ENCODE results near the gene ENGASE. TPM values are rescaled to one million over a fixed set of nuclear protein-coding genes. Genes with fewer than 3 reads are reported as not detected.
"Not testable (repeated sequence)": the region's sequence is repeated elsewhere in the genome, so short reads cannot be mapped to it uniquely, and the experiment has no call there.

ENGASE gene, protein sequence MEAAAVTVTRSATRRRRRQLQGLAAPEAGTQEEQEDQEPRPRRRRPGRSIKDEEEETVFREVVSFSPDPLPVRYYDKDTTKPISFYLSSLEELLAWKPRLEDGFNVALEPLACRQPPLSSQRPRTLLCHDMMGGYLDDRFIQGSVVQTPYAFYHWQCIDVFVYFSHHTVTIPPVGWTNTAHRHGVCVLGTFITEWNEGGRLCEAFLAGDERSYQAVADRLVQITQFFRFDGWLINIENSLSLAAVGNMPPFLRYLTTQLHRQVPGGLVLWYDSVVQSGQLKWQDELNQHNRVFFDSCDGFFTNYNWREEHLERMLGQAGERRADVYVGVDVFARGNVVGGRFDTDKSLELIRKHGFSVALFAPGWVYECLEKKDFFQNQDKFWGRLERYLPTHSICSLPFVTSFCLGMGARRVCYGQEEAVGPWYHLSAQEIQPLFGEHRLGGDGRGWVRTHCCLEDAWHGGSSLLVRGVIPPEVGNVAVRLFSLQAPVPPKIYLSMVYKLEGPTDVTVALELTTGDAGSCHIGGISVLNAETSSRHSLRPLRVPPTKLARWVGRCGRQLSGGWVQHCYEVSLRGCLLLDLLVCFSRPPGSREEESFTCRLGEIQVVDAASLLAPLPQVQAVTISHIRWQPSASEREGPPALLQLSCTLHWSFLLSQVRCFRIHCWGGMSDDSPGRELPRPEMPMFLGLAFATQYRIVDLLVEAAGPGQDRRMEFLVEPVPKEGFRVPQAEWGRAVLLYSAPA
- polyA plus RNA-seq, result 1 to 10 TPM; 1.9 to 6.6 (median 1.9) TPM

DNA sequence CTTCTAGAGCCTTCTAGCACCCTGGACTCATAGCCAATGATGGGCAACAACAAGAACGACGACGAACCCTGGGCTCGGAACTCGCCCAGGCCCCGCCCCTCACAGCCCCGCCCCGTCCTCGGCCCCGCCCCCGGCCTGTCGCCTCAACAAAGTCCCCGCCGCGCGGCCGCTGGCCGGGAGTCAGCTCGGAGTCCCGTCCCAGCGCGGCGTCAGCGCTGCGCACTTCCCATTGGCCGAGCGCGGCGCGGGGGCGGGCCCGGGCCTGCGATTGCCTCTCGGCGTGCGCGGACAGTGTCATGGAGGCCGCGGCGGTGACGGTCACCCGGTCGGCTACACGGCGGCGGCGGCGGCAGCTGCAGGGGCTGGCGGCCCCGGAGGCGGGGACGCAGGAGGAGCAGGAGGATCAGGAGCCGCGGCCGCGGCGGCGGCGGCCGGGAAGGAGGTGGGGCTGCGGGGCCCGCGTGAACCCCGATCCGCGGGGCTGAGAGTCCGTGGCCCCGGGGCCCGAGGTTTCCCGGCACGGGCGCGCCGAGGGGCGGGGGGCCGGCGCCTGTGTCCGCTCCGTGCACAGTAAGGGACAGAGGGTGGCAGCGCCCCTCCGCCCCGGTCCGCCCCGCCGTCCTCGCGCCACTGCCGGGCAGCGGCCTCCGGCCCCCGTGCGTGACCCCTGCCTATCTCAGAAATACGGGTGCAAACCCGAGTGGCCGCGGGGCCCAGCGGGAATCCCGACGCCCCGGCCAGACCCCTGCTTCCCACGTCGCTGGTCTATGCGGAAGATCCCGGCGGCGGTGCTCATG is at the start of gene ENGASE:
ENGASE (plus strand) TSS at position 176 of the 797 bp plus-strand sequence; CDS start at position 297, 121 bp downstream.
- no peaks in the 10 kb centered on the region for H3K9me3 Mint-ChIP-seq
- peaks cover 12 to 18% of the 10 kb centered on the region in 2 donors for H3K4me1 Mint-ChIP-seq
- H3K36me3 Mint-ChIP-seq, result peaks cover 0 to 2% (median 0%) of the 10 kb centered on the region in 3 donors
- peak; percentile 93 for DNase-seq
- peak within 1 kb of the TSS; percentile 88 to 91 (median 89) for H3K4me3 Mint-ChIP-seq
- H3K27ac Mint-ChIP-seq, result peak within 1 kb of the TSS; percentile 83 to 93 (median 87)
- H3K27me3 Mint-ChIP-seq (ENCODE audit: low read depth in 3 of 3), result peaks cover 3 to 6% (median 5%) of the 10 kb centered on the region in 3 donors

GRCh38 chr17:79024901-79025737 is 49.5 kb upstream of the ENGASE start:
- peaks cover 11 to 13% (median 12%) of the 10 kb centered on the region in 3 donors for H3K27me3 Mint-ChIP-seq (ENCODE audit: low read depth in 3 of 3)
- H3K4me1 Mint-ChIP-seq, result peaks cover 9 to 10% of the 10 kb centered on the region in 2 donors
- DNase-seq, result no peak
- no peaks in the 10 kb centered on the region for H3K36me3 Mint-ChIP-seq
- H3K9me3 Mint-ChIP-seq, result no peaks in the 10 kb centered on the region
- peak overlapping the region; percentile 66 to 83 (median 75) for H3K4me3 Mint-ChIP-seq
- H3K27ac Mint-ChIP-seq, result no peak overlapping the region

DNA sequence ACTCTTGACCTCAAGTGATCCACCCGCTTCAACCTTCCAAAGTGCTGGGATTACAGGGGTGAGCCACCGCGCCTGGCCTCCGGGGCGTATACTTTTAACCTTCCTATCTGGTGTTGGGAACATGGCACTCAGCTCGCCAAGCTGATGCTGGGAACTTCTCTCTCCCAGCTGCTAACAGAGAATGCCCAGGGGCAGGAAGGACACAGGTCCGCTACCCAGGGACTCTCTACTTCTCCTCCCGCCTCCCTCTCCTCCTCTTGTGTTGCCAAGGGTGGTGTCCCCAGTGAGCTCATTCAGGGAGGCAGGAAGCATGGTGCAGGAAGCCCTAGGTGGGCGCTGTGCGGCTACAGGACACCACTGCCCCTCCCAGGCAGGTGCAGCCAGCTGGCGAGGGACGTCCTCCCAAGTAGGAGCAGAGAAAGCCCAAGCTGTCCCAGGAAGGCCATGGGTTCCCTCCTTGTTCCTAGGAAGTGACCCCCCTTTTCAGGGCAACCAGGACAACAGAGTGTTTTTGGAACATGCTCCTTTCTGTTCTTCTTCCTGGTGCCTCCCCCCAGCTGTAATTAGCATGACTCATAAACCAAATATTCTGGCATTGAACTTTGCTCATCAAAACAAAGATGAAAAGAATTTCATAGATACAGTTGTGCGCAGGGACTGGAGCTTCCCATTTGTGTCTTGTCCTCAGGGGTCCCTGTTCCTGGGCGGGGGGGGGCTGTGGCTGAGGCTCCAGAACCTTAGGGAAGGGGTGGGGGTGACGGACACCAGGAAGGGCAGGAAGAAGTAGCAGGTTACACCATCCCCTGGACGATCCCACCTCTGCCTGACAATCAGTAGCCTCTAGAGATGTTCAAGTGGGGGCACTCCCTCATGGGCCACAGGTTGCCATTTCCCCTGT is 48.0 kb upstream of the ENGASE start:
- Mint-ChIP-seq H3K4me1 (peaks cover 9 to 10% of the 10 kb centered on the region in 2 donors), H3K27me3 (ENCODE audit: low read depth in 3 of 3) (peaks cover 11 to 16% (median 15%) of the 10 kb centered on the region in 3 donors), H3K36me3 (no peaks in the 10 kb centered on the region)

DNA sequence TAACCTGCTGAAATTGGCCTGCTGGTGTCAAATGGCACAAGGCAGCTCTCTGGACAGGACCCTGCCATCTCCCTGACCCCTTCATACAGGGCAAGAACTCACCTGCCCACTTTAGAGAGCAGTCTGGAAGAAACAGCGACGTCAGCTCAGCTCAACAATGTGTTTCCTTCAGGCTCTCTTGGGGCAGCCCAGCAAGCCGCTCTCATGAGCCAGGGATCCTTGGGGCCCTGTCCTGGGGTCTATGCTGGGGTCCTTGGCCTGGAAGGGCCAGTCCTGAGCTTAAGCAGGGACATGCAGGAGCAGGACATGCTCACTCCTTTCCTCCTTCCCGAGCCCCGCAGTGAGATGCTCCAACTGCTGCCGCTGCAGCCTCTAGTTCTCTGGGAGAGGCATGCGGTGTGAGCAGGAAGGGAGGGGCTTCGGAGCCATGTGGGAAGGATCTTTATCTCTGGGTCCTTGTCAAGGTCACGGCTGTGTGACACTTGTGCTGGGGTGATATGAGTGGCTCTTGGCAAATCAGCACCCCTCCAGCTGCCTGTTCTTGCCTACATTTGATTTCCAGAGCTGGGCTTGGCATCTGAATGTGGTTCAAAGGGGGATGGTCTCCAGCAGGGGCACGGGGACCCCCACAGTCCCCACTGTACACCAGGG is 47.2 kb upstream of the ENGASE start:
- no peak for DNase-seq
- peaks cover 11 to 18% (median 16%) of the 10 kb centered on the region in 3 donors for H3K27me3 Mint-ChIP-seq (ENCODE audit: low read depth in 3 of 3)
- H3K36me3 Mint-ChIP-seq, result no peaks in the 10 kb centered on the region
- no peak overlapping the region for H3K4me3 Mint-ChIP-seq
- no peaks in the 10 kb centered on the region for H3K9me3 Mint-ChIP-seq
- H3K4me1 Mint-ChIP-seq, result peaks cover 9 to 10% of the 10 kb centered on the region in 2 donors
- no peak overlapping the region for H3K27ac Mint-ChIP-seq

More for the DNA sequence above, 48.0 kb upstream of the ENGASE start:
- H3K27ac Mint-ChIP-seq, result no peak overlapping the region
- H3K9me3 Mint-ChIP-seq, result no peaks in the 10 kb centered on the region
- DNase-seq, result no peak
- no peak overlapping the region for H3K4me3 Mint-ChIP-seq

GRCh38 chr17:79027925-79028491 is 46.6 kb upstream of the ENGASE start:
- H3K27me3 Mint-ChIP-seq (ENCODE audit: low read depth in 3 of 3), result peaks cover 11 to 21% (median 16%) of the 10 kb centered on the region in 3 donors
- peaks cover 9 to 10% of the 10 kb centered on the region in 2 donors for H3K4me1 Mint-ChIP-seq
- no peak for DNase-seq
- no peaks in the 10 kb centered on the region for H3K9me3 Mint-ChIP-seq
- no peaks in the 10 kb centered on the region for H3K36me3 Mint-ChIP-seq
- no peak overlapping the region for H3K27ac Mint-ChIP-seq
- H3K4me3 Mint-ChIP-seq, result no peak overlapping the region

DNA sequence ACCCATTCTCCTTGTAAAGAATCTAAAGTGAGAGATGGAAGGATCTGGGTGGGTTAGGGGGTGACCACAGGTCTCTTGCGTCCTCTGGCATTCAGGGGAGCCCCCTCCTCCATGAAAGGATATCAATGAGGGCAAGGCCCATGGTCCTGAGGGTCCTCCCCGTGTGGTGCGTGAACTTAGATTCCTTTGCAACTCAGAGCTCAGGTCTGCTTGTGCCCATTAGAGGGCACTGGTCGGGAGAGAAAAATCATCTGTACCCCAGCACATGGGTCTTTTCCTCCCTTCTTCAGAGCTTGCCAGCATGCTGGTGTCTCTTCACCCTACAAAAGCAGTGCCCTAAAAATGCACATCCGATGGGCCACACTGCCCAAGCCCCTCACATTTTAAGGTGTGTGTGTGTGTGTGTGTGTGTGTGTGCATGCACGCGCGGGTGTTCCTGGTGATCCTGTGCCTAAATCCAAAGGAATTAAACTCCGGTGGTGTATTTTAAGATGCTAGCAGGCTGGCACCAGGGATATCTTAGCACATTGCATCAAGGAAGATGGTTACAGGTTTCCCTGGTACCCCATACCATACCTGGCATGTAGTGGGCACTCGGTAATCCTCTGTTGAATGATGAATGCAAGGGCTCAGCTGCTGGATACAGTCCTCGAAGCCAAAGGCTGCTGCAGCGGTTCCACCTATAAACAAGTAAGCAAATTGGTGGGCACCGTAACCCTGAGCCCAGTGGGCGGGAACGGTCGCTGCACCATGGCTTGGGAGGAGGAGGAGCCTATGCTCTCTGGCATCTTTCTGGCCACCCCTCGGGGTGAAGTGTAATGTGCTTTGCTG is 45.9 kb upstream of the ENGASE start:
- Mint-ChIP-seq H3K36me3 (no peaks in the 10 kb centered on the region), H3K4me1 (peaks cover 7 to 10% of the 10 kb centered on the region in 2 donors), H3K27ac (no peak overlapping the region), H3K4me3 (no peak overlapping the region), H3K9me3 (no peaks in the 10 kb centered on the region), H3K27me3 (ENCODE audit: low read depth in 3 of 3) (peaks cover 8 to 21% (median 14%) of the 10 kb centered on the region in 3 donors)
- no peak for DNase-seq

GRCh38 chr17:79029327-79030009 is 45.2 kb upstream of the ENGASE start:
- Mint-ChIP-seq H3K4me1 (peaks cover 4% of the 10 kb centered on the region in 2 donors), H3K4me3 (no peak overlapping the region), H3K9me3 (no peaks in the 10 kb centered on the region), H3K27ac (no peak overlapping the region), H3K27me3 (ENCODE audit: low read depth in 3 of 3) (peaks cover 8 to 21% (median 12%) of the 10 kb centered on the region in 3 donors), H3K36me3 (no peaks in the 10 kb centered on the region)
- no peak for DNase-seq

GRCh38 chr17:79030636-79031035 is 44.0 kb upstream of the ENGASE start:
- not testable (repeated sequence) for H3K36me3 Mint-ChIP-seq, DNase-seq, H3K27ac Mint-ChIP-seq

DNA sequence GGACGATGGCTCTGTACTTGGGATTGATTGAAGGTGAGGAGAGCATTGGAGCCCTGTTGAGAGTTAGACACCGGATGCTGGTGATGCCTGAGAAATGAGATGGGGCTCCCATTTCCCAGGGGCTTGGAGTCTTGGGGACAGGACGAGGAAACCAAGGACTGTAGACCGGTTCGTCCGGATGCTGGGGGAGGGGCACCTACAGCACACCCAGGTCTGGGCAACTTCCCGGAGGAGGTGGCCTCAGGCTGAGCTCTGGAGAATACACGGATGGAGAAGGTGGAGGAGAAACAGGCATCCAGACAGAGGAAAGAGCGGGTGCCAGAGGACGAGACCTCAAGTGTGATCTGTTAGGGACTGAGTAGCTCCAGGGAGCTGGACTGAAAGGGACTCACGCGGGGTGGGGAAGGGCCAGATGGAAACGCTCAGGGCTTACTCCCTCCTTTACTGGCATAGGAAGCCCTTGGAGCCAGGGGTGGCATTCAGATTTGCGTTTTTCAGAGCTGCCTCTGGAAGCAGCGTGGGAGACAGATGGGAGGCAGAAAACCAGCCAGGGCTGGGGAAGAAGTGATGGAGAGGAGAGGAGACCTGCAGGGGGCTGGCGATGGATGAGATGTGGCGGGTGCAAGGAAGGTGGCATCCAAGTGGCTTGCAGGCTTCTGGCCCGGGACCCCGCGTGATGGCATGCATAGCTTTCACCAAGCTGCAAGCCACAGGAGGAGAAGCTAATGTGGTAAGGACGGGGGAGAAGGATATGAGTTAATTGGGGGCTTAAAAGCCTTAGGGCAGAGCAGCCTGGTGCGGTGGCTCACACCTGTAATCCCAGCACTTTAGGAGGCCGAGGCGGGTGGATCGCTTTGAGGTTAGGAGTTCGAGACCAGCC is 42.4 kb upstream of the ENGASE start:
- Mint-ChIP-seq H3K27me3 (ENCODE audit: low read depth in 3 of 3) (peaks cover 4 to 15% (median 12%) of the 10 kb centered on the region in 3 donors), H3K4me1 (no peaks in the 10 kb centered on the region), H3K9me3 (no peaks in the 10 kb centered on the region), H3K27ac (no peak overlapping the region), H3K36me3 (no peaks in the 10 kb centered on the region), H3K4me3 (no peak overlapping the region)
- no peak for DNase-seq

More at GRCh38 chr17:79030636-79031035, 44.0 kb upstream of the ENGASE start:
- peaks cover 6 to 23% (median 12%) of the 10 kb centered on the region in 3 donors for H3K27me3 Mint-ChIP-seq (ENCODE audit: low read depth in 3 of 3)
- not testable (repeated sequence) for H3K9me3 Mint-ChIP-seq, H3K4me3 Mint-ChIP-seq, H3K4me1 Mint-ChIP-seq
